ENCODE results near the gene ZCWPW2.

GRCh38 chr3:28564211-28564610, 215.7 kb downstream of the ZCWPW2 start:
- no peak for TF ChIP-seq SUZ12 (IDR thresholded peaks at IDR 0.05; ENCODE audit: extremely low read depth, insufficient read depth, insufficient read length)
- no peak for TF ChIP-seq YY1 (IDR thresholded peaks at IDR 0.05; ENCODE audit: insufficient read depth, insufficient read length)
- TF ChIP-seq ZNF274 (IDR thresholded peaks at IDR 0.05; ENCODE audit: low read depth, low read length) = no peak

Measured in NT2/D1 (cell line).